HEK293 (cell line): ENCODE measurements around the gene RIPOR1.
A peak's percentile ranks its signal among the peaks of the same experiment; 100 is the strongest.

Experiments used
- CTCF ChIA-PET: fragments of 350-600 bp; formaldehyde crosslinking; extraction: SDS; loops from one replicate; lab custom pipeline; 2021; ENCODE audit warnings: antibody characterized with exemption; lab: Yijun Ruan, JAX
- POLR2A ChIA-PET: fragments of 300-600 bp; formaldehyde crosslinking; extraction: SDS; loops from one replicate; lab custom pipeline; 2020; ENCODE audit warnings: antibody characterized with exemption, inconsistent platforms; lab: Yijun Ruan, JAX
- H3K27ac ChIP-seq: fragments of 200-500 bp; sonication (Bioruptor generic); 2 replicates; pipeline ENCODE4 v1.5.1; 2014; ENCODE audit warnings: low read depth, low read length, control low read depth, inconsistent platforms; ENCODE audit errors: extremely low read depth
- H3K36me3 ChIP-seq, 2 experiments: fragments of 200-500 bp in 1 of 2; sonication (Bioruptor generic) in 1 of 2; 1 replicate in 1 of 2; 2 replicates in 1 of 2; pipeline ENCODE4 v1.5.1; 2014 to 2017; ENCODE audit warnings: inconsistent platforms in 2 of 2, low read length in 2 of 2; ENCODE audit not compliant: control insufficient read depth in 2 of 2, insufficient read depth in 1 of 2
- H3K4me1 ChIP-seq: fragments of 200-500 bp; sonication (Bioruptor generic); 2 replicates; pipeline ENCODE4 v1.5.1; 2014; ENCODE audit warnings: mild to moderate bottlenecking, low read length, inconsistent platforms; ENCODE audit not compliant: control insufficient read depth, insufficient read depth
- H3K4me3 ChIP-seq: 2 replicates; pipeline ENCODE4 v1.5.1; 2011; ENCODE audit warnings: low read depth, mild to moderate bottlenecking, control low read depth, low read length, moderate library complexity
- H3K9me3 ChIP-seq: fragments of 200-500 bp; sonication (Bioruptor generic); 2 replicates; pipeline ENCODE4 v1.5.1; 2014; ENCODE audit warnings: low read depth, low read length, inconsistent platforms; ENCODE audit not compliant: control insufficient read depth, insufficient read depth
- GLIS2 ChIP-seq: fragments of 450-650 bp; formaldehyde crosslinking; IDR thresholded peaks from 2 replicates; pipeline ENCODE4 v1.5.1; 2016; ENCODE audit warnings: missing biosample characterization, missing genetic modification characterization
- HOXC10 ChIP-seq: sonication (generic); formaldehyde crosslinking; IDR thresholded peaks from 2 replicates; pipeline ENCODE4 v1.8.1; 2023; ENCODE audit warnings: mild to moderate bottlenecking, missing genetic modification reagents
- KLF7 ChIP-seq: fragments of 450-650 bp; formaldehyde crosslinking; IDR thresholded peaks from 2 replicates; pipeline ENCODE4 v1.5.1; 2016; ENCODE audit warnings: missing biosample characterization, missing genetic modification characterization, borderline replicate concordance
- MZF1 ChIP-seq: fragments of 450-650 bp; formaldehyde crosslinking; IDR thresholded peaks from 2 replicates; pipeline ENCODE4 v1.5.1; 2017; ENCODE audit warnings: missing biosample characterization, missing genetic modification characterization, borderline replicate concordance
- PRDM1 ChIP-seq: fragments of 450-650 bp; formaldehyde crosslinking; IDR thresholded peaks from 2 replicates; pipeline ENCODE4; 2016; ENCODE audit warnings: missing biosample characterization, missing genetic modification characterization
- SP3 ChIP-seq: fragments of 450-650 bp; formaldehyde crosslinking; IDR thresholded peaks from 2 replicates; pipeline ENCODE4 v1.5.1; 2016; ENCODE audit warnings: missing biosample characterization, missing genetic modification characterization
- TCF7L2 ChIP-seq: IDR thresholded peaks from 2 replicates; pipeline ENCODE4 v1.6.1; 2011; ENCODE audit warnings: low read depth, mild to moderate bottlenecking, inconsistent platforms, low read length, moderate library complexity, borderline replicate concordance
- WT1 ChIP-seq: fragments of 450-650 bp; formaldehyde crosslinking; IDR thresholded peaks from 2 replicates; pipeline ENCODE4 v1.5.1; 2016; ENCODE audit warnings: missing biosample characterization, missing genetic modification characterization
- ZBTB20 ChIP-seq: fragments of 450-650 bp; formaldehyde crosslinking; IDR thresholded peaks from 2 replicates; pipeline ENCODE4 v1.5.1; 2016; ENCODE audit warnings: missing biosample characterization, missing genetic modification characterization
- ZBTB48 ChIP-seq: fragments of 450-650 bp; formaldehyde crosslinking; IDR thresholded peaks from 2 replicates; pipeline ENCODE4 v1.5.1; 2016; ENCODE audit warnings: missing biosample characterization, missing genetic modification characterization
- ZBTB7A ChIP-seq: fragments of 450-650 bp; formaldehyde crosslinking; IDR thresholded peaks from 2 replicates; pipeline ENCODE4 v1.5.1; 2016; ENCODE audit warnings: low read depth, missing biosample characterization, missing genetic modification characterization
- ZFP37 ChIP-seq: fragments of 450-650 bp; formaldehyde crosslinking; IDR thresholded peaks from 2 replicates; pipeline ENCODE4 v1.5.1; 2016; ENCODE audit warnings: missing biosample characterization, missing genetic modification characterization
- ZNF140 ChIP-seq: fragments of 450-650 bp; formaldehyde crosslinking; IDR thresholded peaks from 2 replicates; pipeline ENCODE4 v1.5.1; 2016; ENCODE audit warnings: missing biosample characterization, missing genetic modification characterization
- ZNF174 ChIP-seq: fragments of 450-650 bp; formaldehyde crosslinking; IDR thresholded peaks from 2 replicates; pipeline ENCODE4 v1.5.0; 2017; ENCODE audit warnings: missing biosample characterization, mild to moderate bottlenecking, missing genetic modification characterization
- ZNF248 ChIP-seq: fragments of 450-650 bp; formaldehyde crosslinking; IDR thresholded peaks from 2 replicates; pipeline ENCODE4 v1.5.1; 2017; ENCODE audit warnings: missing biosample characterization, missing genetic modification characterization
- ZNF311 ChIP-seq: fragments of 450-650 bp; formaldehyde crosslinking; IDR thresholded peaks from 2 replicates; pipeline ENCODE4 v1.5.1; 2017; ENCODE audit warnings: missing biosample characterization, missing genetic modification characterization, borderline replicate concordance
- ZNF350 ChIP-seq: fragments of 450-650 bp; formaldehyde crosslinking; IDR thresholded peaks from 2 replicates; pipeline ENCODE4 v1.5.0; 2017; ENCODE audit warnings: missing biosample characterization, mild to moderate bottlenecking, missing genetic modification characterization
- ZNF514 ChIP-seq: fragments of 450-650 bp; formaldehyde crosslinking; IDR thresholded peaks from 2 replicates; pipeline ENCODE4 v1.5.1; 2016; ENCODE audit warnings: missing biosample characterization, missing genetic modification characterization
- ZNF549 ChIP-seq: fragments of 450-650 bp; IDR thresholded peaks from 2 replicates; pipeline ENCODE4 v1.5.1; 2018; ENCODE audit warnings: missing biosample characterization, missing genetic modification characterization, mild to moderate bottlenecking, inconsistent platforms, moderate library complexity
- ZNF558 ChIP-seq: fragments of 450-650 bp; formaldehyde crosslinking; IDR thresholded peaks from 2 replicates; pipeline ENCODE4 v1.5.1; 2016; ENCODE audit warnings: missing biosample characterization, missing genetic modification characterization
- ZNF600 ChIP-seq: fragments of 450-650 bp; formaldehyde crosslinking; IDR thresholded peaks from 2 replicates; pipeline ENCODE4 v1.5.1; 2016; ENCODE audit warnings: missing biosample characterization, missing genetic modification characterization
- ZNF610 ChIP-seq: fragments of 450-650 bp; formaldehyde crosslinking; IDR thresholded peaks from 2 replicates; pipeline ENCODE4 v1.5.1; 2016; ENCODE audit warnings: missing biosample characterization, missing genetic modification characterization, borderline replicate concordance
- ZNF623 ChIP-seq: fragments of 450-650 bp; formaldehyde crosslinking; IDR thresholded peaks from 2 replicates; pipeline ENCODE4 v1.5.1; 2016; ENCODE audit warnings: missing biosample characterization, missing genetic modification characterization
- ZNF626 ChIP-seq: fragments of 450-650 bp; sonication (Bioruptor Pico); formaldehyde crosslinking; IDR thresholded peaks from 2 replicates; pipeline ENCODE4 v1.5.1; 2018; ENCODE audit warnings: missing biosample characterization, missing genetic modification characterization, inconsistent platforms
- ZNF791 ChIP-seq: fragments of 450-650 bp; formaldehyde crosslinking; IDR thresholded peaks from 2 replicates; pipeline ENCODE4 v1.5.1; 2016; ENCODE audit warnings: missing biosample characterization, missing genetic modification characterization
- ZNF792 ChIP-seq: fragments of 450-650 bp; formaldehyde crosslinking; IDR thresholded peaks from 2 replicates; pipeline ENCODE4 v1.5.1; 2016; ENCODE audit warnings: missing biosample characterization, missing genetic modification characterization
- ZNF837 ChIP-seq: fragments of 450-650 bp; formaldehyde crosslinking; IDR thresholded peaks from 2 replicates; pipeline ENCODE4 v1.5.1; 2016; ENCODE audit warnings: missing biosample characterization, missing genetic modification characterization
- ZSCAN5A ChIP-seq: fragments of 450-650 bp; formaldehyde crosslinking; IDR thresholded peaks from 2 replicates; pipeline ENCODE4 v1.5.1; 2016; ENCODE audit warnings: missing biosample characterization, missing genetic modification characterization
- TF ChIP-seq, protein P1 (sequence below): sonication (generic); formaldehyde crosslinking; IDR thresholded peaks from 2 replicates; pipeline ENCODE4 v1.8.1; 2022; ENCODE audit warnings: mild to moderate bottlenecking, moderate library complexity, missing genetic modification reagents
- TF ChIP-seq, protein P2 (sequence below): fragments of 450-650 bp; formaldehyde crosslinking; IDR thresholded peaks from 2 replicates; pipeline ENCODE4 v1.5.1; 2016; ENCODE audit warnings: missing biosample characterization, missing genetic modification characterization
- TF ChIP-seq, protein P3 (sequence below): fragments of 450-650 bp; formaldehyde crosslinking; optimal IDR thresholded peaks from 2 replicates; pipeline ENCODE3; 2016; ENCODE audit warnings: missing biosample characterization, mild to moderate bottlenecking, missing genetic modification characterization
- TF ChIP-seq, protein P4 (sequence below): fragments of 450-650 bp; formaldehyde crosslinking; IDR thresholded peaks from 2 replicates; pipeline ENCODE4 v1.5.1; 2016; ENCODE audit warnings: missing biosample characterization, missing genetic modification characterization

Gene RIPOR1

DNA sequence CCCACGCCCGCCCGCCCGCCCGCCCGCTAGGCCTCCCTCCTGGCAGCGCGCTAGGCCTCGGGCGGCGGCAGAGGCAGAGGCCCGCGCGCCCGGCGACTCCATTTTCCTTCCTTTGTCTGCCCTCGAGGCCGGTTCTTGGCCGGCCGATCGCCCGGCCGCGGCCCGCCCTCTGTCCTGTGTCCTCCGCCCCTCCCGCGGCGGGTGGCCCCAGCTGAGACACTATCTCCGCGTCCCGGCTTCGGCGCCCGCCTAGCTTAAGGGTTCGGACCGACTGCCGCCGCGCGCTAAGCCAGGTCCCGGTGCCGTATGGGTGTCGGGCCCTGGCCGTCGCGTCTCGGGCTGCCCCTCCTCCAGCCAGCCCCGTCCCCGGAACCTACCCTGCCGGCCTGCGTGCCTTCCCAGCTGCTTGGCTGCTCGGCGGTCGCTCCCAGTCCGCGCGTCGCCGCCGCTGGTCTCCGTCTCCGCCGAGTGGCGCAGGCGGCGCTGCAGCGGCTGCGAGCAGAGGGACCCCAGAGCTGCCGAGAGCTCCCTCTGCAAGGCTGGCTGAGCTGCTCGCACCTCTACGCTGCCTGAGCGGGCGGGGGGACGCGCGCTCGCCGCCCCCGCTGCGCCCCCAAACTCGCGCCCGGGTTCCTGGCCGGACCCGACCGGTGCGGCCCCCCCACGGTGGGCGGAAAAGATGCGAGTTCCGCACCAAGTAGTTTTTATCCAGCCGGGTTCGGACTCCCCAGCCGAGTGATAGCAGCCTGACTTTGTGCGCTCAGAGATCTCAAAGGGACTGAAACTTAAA is 34.5 kb downstream of the RIPOR1 start:
- Histone ChIP-seq H3K4me3 (peak overlapping the region; percentile 98), H3K27ac (peak overlapping the region; percentile 100), H3K36me3 (no peaks in the 10 kb centered on the region), H3K9me3 (no peaks in the 10 kb centered on the region), H3K4me1 (peaks cover 9% of the 10 kb centered on the region; the same call in 1 of the 2 replicates)
- CTCF ChIA-PET, result interaction anchor here (0.7 to 3.0 kb wide), 7 partner anchors 16 to 82 kb away, joined by 3 to 21 read pairs (median 4); partner anchors contain the start of gene CARMIL2
- POLR2A ChIA-PET, result interaction anchor here (1.1 to 2.7 kb wide), 15 partner anchors 10 to 372 kb away, joined by 4 to 31 read pairs (median 6); partner anchors contain the start of genes ACD, ATP6V0D1, CARMIL2 and GFOD2
- TF ChIP-seq WT1 (tag by site-specific recombination) (no peak), ZNF626 (tag by site-specific recombination) (no peak), ZNF792 (0 out of 2 replicates have a peak, but pooled peaks have one; percentile 60), ZNF549 (tag by site-specific recombination) (no peak), ZNF248 (tag by site-specific recombination) (no peak), ZNF837 (tag by site-specific recombination) (no peak), ZNF311 (tag by site-specific recombination) (no peak), PRDM1 (tag by site-specific recombination) (no peak), HOXC10 (CRISPR knock-in tag) (0 out of 2 replicates have a peak, but pooled peaks have one; percentile 32), ZNF174 (no peak), ZNF558 (tag by site-specific recombination) (no peak), ZSCAN5A (peak; percentile 69; the same call in 1 of the 2 replicates), ZBTB20 (tag by site-specific recombination) (peak; percentile 89), ZNF600 (tag by site-specific recombination) (no peak), TCF7L2 (no peak), ZFP37 (tag by site-specific recombination) (no peak), ZNF623 (tag by site-specific recombination) (no peak), KLF7 (tag by site-specific recombination) (peak; percentile 40; the same call in 1 of the 2 replicates), ZBTB48 (tag by site-specific recombination) (no peak; the same call in 1 of the 2 replicates), SP3 (tag by site-specific recombination) (peak; percentile 5; the same call in 1 of the 2 replicates), GLIS2 (tag by site-specific recombination) (peak; percentile 37; the same call in 1 of the 2 replicates), ZNF514 (tag by site-specific recombination) (no peak), MZF1 (tag by site-specific recombination) (no peak), ZBTB7A (0 out of 2 replicates have a peak, but pooled peaks have one; percentile 39), ZNF610 (tag by site-specific recombination) (no peak), ZNF350 (tag by site-specific recombination) (no peak), ZNF140 (tag by site-specific recombination) (no peak), ZNF791 (tag by site-specific recombination) (no peak)
- TF ChIP-seq, protein P1, sequence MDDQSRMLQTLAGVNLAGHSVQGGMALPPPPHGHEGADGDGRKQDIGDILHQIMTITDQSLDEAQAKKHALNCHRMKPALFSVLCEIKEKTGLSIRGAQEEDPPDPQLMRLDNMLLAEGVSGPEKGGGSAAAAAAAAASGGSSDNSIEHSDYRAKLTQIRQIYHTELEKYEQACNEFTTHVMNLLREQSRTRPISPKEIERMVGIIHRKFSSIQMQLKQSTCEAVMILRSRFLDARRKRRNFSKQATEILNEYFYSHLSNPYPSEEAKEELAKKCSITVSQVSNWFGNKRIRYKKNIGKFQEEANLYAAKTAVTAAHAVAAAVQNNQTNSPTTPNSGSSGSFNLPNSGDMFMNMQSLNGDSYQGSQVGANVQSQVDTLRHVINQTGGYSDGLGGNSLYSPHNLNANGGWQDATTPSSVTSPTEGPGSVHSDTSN (CRISPR knock-in tag), result peak; percentile 57
- TF ChIP-seq, protein P2, sequence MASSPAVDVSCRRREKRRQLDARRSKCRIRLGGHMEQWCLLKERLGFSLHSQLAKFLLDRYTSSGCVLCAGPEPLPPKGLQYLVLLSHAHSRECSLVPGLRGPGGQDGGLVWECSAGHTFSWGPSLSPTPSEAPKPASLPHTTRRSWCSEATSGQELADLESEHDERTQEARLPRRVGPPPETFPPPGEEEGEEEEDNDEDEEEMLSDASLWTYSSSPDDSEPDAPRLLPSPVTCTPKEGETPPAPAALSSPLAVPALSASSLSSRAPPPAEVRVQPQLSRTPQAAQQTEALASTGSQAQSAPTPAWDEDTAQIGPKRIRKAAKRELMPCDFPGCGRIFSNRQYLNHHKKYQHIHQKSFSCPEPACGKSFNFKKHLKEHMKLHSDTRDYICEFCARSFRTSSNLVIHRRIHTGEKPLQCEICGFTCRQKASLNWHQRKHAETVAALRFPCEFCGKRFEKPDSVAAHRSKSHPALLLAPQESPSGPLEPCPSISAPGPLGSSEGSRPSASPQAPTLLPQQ, result peak; percentile 65
- TF ChIP-seq, protein P3, sequence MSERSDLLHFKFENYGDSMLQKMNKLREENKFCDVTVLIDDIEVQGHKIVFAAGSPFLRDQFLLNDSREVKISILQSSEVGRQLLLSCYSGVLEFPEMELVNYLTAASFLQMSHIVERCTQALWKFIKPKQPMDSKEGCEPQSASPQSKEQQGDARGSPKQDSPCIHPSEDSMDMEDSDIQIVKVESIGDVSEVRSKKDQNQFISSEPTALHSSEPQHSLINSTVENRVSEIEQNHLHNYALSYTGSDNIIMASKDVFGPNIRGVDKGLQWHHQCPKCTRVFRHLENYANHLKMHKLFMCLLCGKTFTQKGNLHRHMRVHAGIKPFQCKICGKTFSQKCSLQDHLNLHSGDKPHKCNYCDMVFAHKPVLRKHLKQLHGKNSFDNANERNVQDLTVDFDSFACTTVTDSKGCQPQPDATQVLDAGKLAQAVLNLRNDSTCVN (tag by site-specific recombination), result peak; percentile 96
- TF ChIP-seq, protein P4, sequence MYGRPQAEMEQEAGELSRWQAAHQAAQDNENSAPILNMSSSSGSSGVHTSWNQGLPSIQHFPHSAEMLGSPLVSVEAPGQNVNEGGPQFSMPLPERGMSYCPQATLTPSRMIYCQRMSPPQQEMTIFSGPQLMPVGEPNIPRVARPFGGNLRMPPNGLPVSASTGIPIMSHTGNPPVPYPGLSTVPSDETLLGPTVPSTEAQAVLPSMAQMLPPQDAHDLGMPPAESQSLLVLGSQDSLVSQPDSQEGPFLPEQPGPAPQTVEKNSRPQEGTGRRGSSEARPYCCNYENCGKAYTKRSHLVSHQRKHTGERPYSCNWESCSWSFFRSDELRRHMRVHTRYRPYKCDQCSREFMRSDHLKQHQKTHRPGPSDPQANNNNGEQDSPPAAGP (tag by site-specific recombination), result 0 out of 2 replicates have a peak, but pooled peaks have one; percentile 22
